ENCODE data around the gene SLC7A14.

SLC7A14 gene

DNA sequence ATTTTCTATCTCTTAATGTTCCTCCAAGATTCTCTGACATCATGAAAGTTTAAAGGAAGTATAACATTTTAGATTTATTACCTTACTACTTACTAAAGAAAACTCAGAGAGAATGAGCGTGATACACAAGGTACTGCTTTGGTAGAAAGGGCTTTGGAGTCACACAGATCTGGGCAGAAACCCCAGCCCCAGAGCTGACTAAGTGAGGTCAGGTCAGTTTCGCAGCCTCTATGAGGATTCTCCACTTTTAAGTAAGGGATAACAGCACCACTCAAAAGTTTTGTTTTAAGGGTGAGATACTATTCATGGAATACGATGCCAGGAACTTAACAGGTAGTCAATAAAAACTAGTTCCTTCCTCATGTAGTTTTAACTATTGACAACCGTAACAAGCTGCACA is 91.1 kb downstream of the SLC7A14 start:
- DNase-seq = no peak

DNA sequence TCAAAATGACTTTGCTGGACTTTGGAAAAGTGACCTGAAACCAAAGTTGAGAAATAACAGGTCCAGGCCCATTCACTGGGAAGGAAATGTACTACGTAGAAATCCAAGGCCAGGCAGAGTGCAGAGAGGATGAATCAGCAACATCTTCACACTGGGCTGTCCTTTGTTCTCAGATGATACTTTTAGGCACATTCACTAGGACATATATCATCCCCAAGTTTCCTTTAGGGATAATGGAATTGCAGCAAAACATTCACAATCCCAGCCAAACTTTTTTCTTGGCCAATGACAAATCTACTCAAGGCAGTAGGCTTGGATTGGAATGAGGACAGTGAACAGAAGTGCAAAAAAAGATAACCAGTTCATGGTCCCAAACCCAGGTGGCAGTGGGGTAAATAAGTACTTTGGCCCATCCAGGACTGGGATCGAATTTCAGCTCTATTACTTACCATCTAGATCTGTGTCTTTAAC is 92.1 kb downstream of the SLC7A14 start:
- DNase-seq = no peak

DNA sequence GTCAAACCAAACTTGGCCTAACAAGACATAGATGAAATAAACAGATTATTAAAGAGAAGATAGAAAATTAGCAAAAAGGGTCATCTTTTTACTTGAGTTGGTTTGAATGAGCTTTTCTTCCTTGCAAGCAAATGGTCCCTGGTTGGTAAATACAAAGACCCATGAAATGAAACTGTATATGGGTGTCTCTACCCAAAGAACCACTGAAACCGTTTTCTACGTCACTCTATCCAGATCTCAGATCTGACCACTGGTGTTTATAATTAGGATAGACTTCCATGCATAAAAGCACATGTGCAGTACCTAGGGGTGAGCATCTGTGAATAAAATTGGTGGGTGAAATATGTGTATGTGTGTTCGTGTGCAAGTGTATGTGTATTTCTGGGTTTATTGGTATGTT is 94.0 kb downstream of the SLC7A14 start:
- no peak for DNase-seq

- no peak for DNase-seq
Measured at GRCh38 chr3:170490828-170491560, 94.9 kb downstream of the SLC7A14 start.

GRCh38 chr3:170488802-170489201 is 97.1 kb downstream of the SLC7A14 start:
- DNase-seq = no peak

DNA sequence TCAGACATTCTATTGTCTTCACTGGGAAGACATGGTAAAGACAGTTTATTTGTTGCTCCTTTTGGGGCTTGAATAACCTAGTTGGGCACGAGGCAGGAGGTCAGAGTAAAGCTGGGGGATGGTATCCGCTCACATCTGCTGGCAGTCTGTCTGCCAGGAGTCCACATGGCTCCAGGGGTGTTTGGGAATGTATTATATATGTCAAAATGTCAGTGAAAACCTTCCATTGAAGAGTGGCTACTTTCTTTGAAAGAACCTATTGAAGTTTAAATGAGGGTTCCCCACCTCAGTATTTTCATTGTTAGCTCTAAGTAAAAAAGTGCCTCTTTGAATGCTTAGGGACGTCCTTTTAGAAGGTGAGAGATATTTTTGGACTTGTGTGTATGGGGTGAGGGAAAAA is 98.8 kb downstream of the SLC7A14 start:
- no peak for DNase-seq

- DNase-seq = no peak
Measured at GRCh38 chr3:170486398-170486797, 99.5 kb downstream of the SLC7A14 start.

- no peak for DNase-seq
Measured at GRCh38 chr3:170485696-170486095, 100.2 kb downstream of the SLC7A14 start.

- DNase-seq = no peak
Measured at GRCh38 chr3:170485294-170485693, 100.6 kb downstream of the SLC7A14 start.

DNA sequence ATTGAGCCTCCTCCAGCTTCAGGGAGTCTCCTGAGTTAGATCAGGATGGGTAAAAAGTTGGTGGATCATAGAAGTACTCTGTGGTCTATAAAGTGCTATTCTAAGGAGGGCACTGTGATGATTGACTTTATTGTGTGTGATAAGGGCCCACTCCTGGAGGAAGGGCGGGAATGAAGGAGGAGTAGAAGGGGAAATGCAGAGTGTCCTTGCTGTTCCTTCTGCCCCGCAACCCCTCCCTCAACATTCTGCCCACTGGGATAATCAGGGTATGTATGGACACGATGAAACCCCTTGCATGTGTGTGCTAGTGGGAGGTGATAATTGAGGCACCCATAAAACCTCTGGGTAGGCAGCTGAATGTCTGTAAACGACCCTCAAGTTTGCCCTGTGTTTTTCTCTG is 101.0 kb downstream of the SLC7A14 start:
- no peak for DNase-seq

- DNase-seq = no peak
Measured at GRCh38 chr3:170483485-170484262, 102.2 kb downstream of the SLC7A14 start.

GRCh38 chr3:170482199-170482598 is 103.7 kb downstream of the SLC7A14 start:
- DNase-seq = no peak

- DNase-seq = no peak
Measured at GRCh38 chr3:170480111-170480510, 105.8 kb downstream of the SLC7A14 start.

- no peak for DNase-seq
Measured at GRCh38 chr3:170477395-170477794, 108.5 kb downstream of the SLC7A14 start.

- DNase-seq = no peak
Measured at GRCh38 chr3:170476291-170476690, 109.6 kb downstream of the SLC7A14 start.

DNA sequence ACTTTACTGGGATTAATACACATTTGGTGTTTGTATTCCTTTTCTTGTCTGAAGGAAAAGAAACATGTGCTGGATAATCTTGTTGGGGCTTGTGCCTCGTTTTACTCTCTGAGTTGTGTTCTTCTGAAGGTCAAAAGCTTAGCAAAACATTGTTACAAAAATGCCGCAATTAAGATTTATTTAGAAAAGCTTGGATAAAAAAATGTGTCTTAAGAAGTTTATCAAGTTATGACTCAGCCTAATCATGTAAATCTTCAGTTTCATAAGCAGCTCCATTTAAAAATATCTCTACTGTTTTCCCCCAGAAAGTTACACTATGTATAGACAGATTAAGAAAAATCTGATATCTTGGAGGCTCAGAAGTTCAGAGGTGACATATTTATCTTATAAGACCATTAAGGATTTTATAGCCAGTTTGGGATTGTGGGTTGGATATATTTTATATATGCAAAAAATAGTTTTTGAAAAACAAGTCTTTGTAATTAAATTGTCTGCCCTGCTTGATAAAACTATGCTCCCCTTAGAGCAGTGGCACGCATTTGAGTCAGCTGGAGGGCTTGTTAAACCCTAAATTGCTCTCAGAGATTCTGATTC is 110.7 kb downstream of the SLC7A14 start:
- no peak for DNase-seq

DNA sequence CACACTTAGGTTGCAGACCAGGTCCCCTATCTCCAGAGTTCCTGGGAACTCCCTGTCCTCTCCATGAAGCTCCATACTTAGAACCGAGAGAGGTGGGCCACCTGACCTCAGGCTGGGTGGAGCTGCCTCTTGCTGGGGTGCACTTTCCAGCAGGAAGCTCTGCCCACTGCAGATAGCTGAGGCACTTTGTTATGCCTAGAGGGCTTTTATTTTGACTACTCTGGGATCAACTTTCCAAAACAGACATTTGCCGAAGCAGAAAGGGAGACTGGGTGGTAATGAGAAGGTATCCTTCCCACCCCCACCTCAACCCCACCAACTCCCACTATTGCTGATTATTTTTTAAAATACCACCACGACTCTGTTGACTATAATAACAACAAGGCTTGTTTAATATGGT is 112.5 kb downstream of the SLC7A14 start:
- no peak for DNase-seq

GRCh38 chr3:170471149-170471548 is 114.7 kb downstream of the SLC7A14 start:
- DNase-seq = no peak

GRCh38 chr3:170470063-170471016 is 115.5 kb downstream of the SLC7A14 start:
- no peak for DNase-seq

DNA sequence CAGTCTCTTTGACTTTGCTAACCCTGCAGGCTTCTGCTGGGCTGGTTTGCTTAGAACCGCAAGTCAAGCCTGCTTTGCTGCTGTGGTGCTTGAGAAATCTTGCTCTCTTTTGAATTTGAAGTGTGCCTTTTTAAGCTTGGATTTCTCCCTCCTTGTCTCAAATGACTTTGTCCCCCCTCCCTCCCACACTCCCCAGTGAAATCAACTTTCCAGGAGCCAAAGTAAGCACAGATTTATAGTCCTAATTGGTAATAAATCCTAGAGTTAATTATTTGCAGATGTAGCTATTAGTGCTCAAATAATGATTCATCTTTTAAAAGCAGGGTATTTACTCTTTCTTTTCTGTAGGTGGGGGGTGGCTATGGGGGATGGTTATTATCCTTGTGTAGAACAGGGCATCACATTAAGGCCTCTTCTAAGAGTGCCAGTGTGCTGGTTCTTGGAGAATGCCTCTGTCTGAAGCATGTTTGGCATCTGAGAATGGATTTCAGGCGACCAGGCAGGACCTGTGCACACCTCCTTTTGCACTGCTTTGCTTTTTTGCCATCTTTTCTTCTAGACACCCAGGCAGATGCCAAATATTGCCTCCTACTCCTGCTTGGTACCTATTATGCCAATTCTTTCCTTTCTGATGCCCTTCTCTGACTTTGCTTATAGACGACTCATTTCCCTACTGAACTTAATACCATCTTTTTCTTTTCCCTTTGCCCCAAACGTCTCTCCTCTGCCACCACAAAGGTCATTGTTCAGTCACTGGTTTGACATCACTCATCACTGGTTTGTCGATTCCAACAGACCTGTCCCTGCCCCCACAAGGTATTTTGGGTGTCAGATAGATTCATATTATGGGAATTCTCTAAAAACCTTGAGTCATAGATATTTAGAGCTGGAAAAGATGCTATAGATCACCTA is 116.5 kb downstream of the SLC7A14 start:
- DNase-seq = no peak

DNA sequence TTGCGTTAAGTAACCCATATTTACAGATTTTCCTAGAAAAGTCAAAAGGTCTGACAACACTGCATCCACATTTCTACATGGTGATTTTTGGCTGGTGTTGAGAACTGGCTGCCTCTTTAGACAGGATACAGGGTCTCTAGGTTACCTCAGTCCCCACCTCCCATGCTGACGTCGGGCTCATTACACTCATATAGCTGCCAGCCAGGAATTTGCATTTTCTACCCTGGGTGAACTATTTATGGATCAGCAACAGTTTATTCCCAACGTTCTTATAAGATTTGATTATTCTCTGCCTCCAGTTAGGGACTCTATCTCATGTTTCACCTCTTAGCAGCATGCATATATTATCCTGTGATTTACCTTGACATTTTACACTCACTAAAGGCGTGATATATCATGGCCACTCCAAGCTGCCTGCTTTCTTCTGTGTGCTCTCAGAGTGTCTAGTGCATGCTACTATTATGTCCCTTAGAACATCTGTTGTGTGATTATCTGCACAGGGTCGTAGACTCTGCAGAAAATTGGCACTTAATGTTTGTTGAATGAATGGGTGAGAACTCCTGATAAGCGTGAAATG is 118.2 kb downstream of the SLC7A14 start:
- no peak for DNase-seq
